Activated CD4-positive, alpha-beta T cell treated with anti-CD3 and anti-CD28 coated beads, Interleukin-2, amount 10 ng/mL, durations not matched to agents 24 days and 14 days (primary cell): Measurements from ENCODE around the gene DENND5B. TPM values are rescaled to one million over a fixed set of nuclear protein-coding genes. Genes with fewer than 3 reads are reported as not detected.

Source experiments
- DNase-seq: peaks from one replicate; pipeline ENCODE4 v3.0.0; 2022
- H3K27ac Mint-ChIP-seq: one replicate; pipeline ENCODE4 v1.8.0; 2022; ENCODE audit warnings: mild to moderate bottlenecking, mixed read lengths
- H3K27me3 Mint-ChIP-seq: one replicate; pipeline ENCODE4 v1.8.0; 2022; ENCODE audit warnings: mixed read lengths
- H3K36me3 Mint-ChIP-seq: one replicate; pipeline ENCODE4 v1.8.0; 2022; ENCODE audit warnings: low read depth, mild to moderate bottlenecking, mixed read lengths
- H3K4me1 Mint-ChIP-seq: one replicate; pipeline ENCODE4 v1.8.0; 2021; ENCODE audit warnings: mixed read lengths
- H3K4me3 Mint-ChIP-seq: one replicate; pipeline ENCODE4 v1.8.0; 2022; ENCODE audit warnings: mild to moderate bottlenecking, moderate library complexity, mixed read lengths
- H3K9me3 Mint-ChIP-seq: one replicate; pipeline ENCODE4 v1.8.0; 2021; ENCODE audit warnings: mixed read lengths
- intact Hi-C: fragments of 100-400 bp; cut with micrococcal nuclease; formaldehyde crosslinking; loops from one replicate; pipeline ENCODE4 v1.15.1; 2023
- total RNA-seq: library from RNA; stranded (reverse); gene quantifications from 2 replicates; pipeline ENCODE4 v1.2.3, GENCODE V29; 2022

DENND5B gene
- total RNA-seq, 1 donor from 2014 or later = not detected

DNA sequence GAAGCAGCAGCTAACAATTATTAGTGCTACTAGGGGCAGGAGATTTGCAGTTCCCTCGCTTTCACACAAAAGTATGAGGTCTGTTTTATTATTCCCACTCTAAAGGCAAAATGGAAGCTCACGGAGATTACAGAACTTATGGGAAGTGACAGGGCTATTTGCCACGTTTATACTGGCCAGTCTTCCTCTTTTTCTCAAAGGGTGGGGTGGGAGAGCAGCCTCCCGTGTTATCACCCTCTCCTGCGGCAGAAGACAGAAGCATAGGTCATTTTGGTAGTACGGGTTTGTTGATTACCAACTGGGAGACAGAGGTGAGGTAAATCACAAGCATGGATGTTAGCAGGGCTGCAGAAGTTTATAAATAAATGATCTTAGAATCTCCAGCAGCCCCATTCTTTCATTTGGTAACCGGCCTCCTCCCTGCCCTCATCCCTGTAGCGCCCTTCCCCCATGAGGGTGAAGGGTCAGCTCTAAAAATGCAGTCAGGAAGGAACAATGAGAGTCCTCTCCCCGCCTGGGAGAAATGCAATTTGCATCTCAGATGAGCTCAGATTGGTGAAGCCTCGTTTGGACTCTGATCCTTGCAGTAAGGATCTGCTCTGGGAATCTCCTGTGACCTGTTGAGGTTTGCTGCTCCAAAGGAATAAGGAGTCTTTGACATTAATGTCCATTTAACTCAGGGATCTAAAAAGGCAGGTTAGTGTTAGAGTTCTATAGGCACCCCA, 220.2 kb downstream of the DENND5B start:
- no peaks in the 10 kb centered on the region for H3K36me3 Mint-ChIP-seq
- H3K4me1 Mint-ChIP-seq = no peaks in the 10 kb centered on the region
- H3K4me3 Mint-ChIP-seq = no peak overlapping the region
- no peak for DNase-seq
- H3K27ac Mint-ChIP-seq = no peak overlapping the region
- no peaks in the 10 kb centered on the region for H3K9me3 Mint-ChIP-seq
- H3K27me3 Mint-ChIP-seq = peaks cover 5% of the 10 kb centered on the region
- intact Hi-C loops = no loop called here

DNA sequence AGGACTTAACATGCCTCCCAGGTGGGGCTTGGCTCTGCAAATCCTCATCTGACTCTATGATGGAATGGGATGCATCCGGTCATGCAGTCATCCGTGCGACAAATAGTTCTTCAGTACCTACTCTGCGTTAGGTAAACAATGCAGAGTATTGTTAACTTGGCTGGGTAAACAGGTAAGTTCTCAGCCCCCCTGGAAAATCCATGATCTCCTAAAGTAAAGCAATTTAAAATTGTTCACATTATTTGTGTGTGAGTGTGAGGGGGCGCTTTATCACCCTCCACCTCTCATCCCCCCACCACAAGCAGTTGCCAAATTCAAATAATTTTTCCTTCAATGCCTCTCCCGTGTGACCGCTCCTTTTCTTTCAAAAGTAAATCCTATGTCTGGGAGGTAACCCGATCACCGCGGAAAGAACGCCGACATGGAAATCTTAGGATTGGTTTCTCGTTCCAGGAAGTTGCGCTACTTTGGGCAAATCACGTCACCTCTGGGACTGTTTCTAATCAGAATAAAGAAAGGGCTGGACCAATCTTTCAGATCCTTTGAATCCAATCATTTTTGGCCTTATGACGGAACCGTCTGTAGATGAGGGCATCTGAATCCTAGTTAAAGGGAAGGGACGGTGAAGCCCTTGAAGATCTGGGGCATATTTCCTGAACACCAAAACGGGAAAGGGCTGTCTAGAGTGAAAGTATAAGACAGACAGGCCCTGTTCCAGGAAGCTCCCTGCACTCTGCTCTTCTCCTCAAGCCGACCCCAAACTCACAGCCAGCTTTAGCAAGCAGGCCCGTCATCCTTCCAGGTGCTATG, 221.0 kb downstream of the DENND5B start:
- peaks cover 5% of the 10 kb centered on the region for H3K27me3 Mint-ChIP-seq
- H3K4me3 Mint-ChIP-seq = no peak overlapping the region
- H3K9me3 Mint-ChIP-seq = no peaks in the 10 kb centered on the region
- intact Hi-C loops = no loop called here
- H3K27ac Mint-ChIP-seq = no peak overlapping the region
- no peaks in the 10 kb centered on the region for H3K36me3 Mint-ChIP-seq
- H3K4me1 Mint-ChIP-seq = no peaks in the 10 kb centered on the region
- DNase-seq = no peak

DNA sequence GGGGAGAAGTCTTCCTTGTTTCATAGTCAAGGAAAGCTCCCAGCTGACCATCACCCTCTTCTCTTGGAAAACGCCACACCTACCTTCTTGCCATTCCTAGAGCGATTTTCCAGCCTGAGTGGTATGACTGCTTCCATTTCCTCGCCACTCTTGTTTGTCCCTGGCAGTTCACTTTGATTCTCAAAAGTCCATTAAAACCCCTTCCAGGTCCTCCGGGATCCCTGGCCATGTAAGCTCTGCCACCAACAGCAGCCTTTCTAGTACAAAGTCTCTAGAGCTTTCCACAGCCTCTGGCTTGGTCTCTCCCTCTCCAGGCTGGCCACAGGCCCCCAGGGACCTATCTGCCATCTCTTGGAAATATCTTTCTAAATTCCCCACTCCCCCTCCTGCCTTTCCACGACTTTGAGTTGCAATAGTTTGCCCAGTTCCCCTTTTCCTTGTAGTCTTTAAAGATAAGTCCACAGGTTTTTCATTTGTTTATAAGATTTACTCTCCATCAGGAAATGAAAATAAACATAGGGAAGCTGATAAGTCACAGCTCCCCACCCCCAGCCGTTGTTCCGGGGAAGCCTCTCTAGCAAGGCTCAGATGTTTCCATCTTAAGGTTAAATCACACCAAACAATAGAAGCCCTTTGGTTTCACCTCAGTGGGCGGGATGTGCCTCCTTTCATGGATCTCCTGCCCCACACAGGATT, 222.1 kb downstream of the DENND5B start:
- H3K4me3 Mint-ChIP-seq = no peak overlapping the region
- no peak overlapping the region for H3K27ac Mint-ChIP-seq
- H3K9me3 Mint-ChIP-seq = no peaks in the 10 kb centered on the region
- no peak for DNase-seq
- H3K27me3 Mint-ChIP-seq = peaks cover 5% of the 10 kb centered on the region
- H3K4me1 Mint-ChIP-seq = peaks cover under 1% of the 10 kb centered on the region
- no peaks in the 10 kb centered on the region for H3K36me3 Mint-ChIP-seq
- intact Hi-C loops = no loop called here

DNA sequence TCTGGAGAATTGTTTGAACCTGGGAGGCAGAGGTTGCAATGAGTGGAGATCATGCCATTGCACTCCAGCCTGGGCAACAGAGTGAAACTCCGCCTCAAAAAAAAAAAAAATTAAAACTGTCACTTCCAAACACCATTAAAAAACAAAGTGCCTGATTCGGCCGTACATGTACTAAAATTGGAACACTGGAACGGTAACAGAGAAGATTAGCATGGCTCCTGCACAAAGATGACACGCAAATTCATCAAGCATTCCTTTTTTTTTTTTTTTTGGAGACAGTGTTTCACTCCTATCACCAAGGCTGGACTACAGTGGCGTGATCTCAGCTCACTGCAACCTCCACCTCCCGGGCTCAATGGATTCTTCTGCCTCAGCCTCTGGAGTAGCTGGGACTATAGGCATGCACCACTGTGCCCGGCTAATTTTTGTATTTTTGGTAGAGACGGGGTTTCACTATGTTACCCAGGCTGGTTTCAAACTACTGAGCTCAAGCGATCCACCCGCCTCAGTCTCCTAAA, 224.8 kb downstream of the DENND5B start:
- Mint-ChIP-seq H3K9me3 (no peaks in the 10 kb centered on the region), H3K4me1 (peaks cover 19% of the 10 kb centered on the region), H3K27me3 (peaks cover 5% of the 10 kb centered on the region), H3K27ac (no peak overlapping the region), H3K36me3 (no peaks in the 10 kb centered on the region), H3K4me3 (no peak overlapping the region)
- intact Hi-C loops = no loop called here
- no peak for DNase-seq

DNA sequence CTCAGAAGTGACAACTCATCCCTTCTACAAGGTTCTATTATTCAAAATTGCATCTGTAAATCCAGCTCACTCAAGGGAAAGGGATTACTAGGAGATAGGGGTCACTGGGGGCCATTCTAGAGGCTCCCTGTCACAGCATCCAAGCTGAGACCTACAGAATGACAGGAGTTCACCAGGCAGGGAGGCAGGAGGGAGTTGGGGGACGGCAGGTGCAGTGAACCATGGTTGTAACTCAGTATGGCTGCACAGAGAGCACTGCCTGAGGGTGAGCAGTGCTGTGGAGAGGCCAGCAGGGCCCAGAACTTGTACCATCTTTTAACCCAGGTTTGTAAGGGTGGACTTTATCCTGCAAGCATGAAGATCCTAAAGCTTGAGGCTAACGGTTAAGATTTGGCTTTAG, 227.1 kb downstream of the DENND5B start:
- Mint-ChIP-seq H3K4me3 (no peak overlapping the region), H3K27ac (peak overlapping the region; percentile 55), H3K27me3 (peaks cover 3% of the 10 kb centered on the region), H3K9me3 (no peaks in the 10 kb centered on the region), H3K36me3 (no peaks in the 10 kb centered on the region), H3K4me1 (peaks cover 19% of the 10 kb centered on the region)
- DNase-seq = no peak
- intact Hi-C loops = loop anchor here (5.0 kb wide), 1 partner anchor 112 kb away; no protein-coding TSS in a partner anchor

DNA sequence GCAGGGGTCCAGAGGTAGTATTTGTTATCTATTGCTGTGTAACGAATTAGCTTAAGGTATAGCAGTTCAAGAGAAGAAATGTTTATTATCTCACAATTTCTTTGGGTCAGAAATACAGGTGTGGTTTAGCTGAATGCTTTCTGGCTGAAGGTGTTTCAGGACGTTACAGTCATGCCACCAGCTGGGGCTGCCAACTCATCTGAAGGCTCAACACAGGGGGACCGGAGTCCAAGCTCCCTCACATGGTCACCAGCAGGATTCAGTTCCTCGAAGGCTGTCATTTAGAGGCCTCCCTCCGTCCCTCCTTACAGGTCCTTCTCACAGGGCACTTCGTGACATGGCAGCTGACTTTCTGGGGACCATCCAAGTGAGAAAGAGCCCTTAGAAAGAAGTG, 227.5 kb downstream of the DENND5B start:
- intact Hi-C loops = loop anchor here (5.0 kb wide), 1 partner anchor 111 kb away; no protein-coding TSS in a partner anchor
- Mint-ChIP-seq H3K27me3 (no peaks in the 10 kb centered on the region), H3K4me1 (peaks cover 19% of the 10 kb centered on the region), H3K9me3 (no peaks in the 10 kb centered on the region), H3K4me3 (peak overlapping the region; percentile 75), H3K36me3 (no peaks in the 10 kb centered on the region), H3K27ac (peak overlapping the region; percentile 94)
- DNase-seq = no peak

DNA sequence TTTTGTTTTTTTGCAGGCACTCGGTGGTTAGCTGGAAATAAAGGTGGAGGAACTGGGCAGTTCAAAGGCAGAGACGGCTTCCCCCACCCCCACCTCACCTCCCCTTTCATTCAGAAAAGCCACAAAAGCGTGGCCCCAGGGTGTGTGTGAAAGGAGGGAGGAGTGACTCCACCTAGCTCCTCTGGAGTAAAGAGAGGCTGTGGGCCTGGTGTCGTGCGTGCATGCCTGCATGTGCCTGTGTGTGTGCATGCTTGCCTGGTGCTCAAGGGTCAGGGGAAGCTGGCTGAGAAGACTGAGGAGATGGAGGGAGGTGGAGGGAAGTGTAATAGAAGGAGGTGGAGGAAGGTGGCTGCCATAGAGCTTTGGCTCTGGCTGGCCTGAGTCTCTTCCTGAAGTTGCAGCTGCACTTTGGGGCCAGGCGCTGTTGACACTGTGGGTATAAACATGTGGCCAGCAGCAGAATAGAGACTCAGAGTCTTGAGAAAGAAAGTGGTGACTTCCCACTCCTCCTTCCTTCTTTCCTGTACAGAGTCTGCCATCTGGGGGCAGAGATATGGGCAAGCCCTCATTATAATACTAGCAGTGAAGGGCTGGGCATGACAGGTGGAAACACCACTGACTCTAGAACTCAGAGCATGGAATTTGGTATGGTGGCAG, 228.0 kb downstream of the DENND5B start:
- Mint-ChIP-seq H3K36me3 (no peaks in the 10 kb centered on the region), H3K27me3 (no peaks in the 10 kb centered on the region), H3K4me1 (peaks cover 19% of the 10 kb centered on the region), H3K9me3 (no peaks in the 10 kb centered on the region), H3K4me3 (peak overlapping the region; percentile 75), H3K27ac (peak overlapping the region; percentile 94)
- intact Hi-C loops = loop anchor here (1.0 to 5.0 kb wide), 2 partner anchors 37 to 111 kb away; partner anchors contain the start of gene SINHCAF
- DNase-seq = peak; percentile 81

DNA sequence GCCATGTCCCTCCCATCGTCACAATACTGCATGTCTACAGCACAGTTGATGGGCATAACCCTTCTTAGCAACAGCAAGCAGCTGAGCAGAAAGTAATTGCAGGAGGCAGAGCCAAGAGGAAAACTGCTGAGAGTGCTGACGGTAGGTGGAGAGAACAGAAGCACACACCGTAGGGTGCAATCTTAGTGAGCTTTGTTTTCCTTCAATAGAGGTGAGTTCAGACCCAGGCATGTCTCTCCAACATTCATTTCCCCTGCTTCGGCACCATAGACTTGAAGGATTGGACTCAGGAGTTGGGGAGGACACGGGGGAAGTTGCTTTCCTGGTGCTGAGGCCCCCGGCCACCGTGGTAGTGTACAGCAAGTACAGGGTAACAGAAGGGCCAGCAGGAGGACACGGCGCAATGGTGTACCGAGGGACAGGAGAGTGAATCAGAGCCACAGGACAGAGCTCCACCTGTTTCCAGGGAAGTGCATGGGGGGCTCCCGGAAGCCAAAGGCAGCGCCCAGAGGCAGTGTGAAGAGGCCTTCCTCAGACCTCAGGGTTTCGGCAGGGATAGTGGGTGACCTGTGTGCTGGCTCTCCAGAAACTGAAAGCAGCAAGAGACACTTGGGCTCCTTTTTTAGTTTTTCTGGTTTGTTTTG, 228.7 kb downstream of the DENND5B start:
- DNase-seq = no peak

DNA sequence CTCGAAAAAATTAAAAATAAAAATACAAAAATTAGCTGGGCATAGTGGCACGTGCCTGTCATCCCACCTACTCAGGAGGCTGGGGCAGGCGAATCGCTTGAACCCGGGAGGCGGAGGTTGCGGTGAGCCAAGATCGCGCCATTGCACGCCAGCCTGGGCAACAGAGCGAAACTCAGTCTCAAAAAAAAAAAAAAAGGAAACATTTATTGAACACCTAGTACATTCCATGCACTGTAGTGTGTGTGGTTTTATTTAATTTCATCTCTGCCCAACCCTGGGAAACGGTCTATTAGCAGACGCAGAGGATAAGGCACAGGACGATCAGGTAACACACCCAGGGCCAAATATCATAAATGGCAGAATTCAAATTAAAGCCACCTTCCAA, 229.2 kb downstream of the DENND5B start:
- Mint-ChIP-seq H3K4me1 (peaks cover 19% of the 10 kb centered on the region), H3K27ac (no peak overlapping the region), H3K27me3 (no peaks in the 10 kb centered on the region), H3K9me3 (no peaks in the 10 kb centered on the region), H3K4me3 (no peak overlapping the region), H3K36me3 (no peaks in the 10 kb centered on the region)
- intact Hi-C loops = loop anchor here (1.0 to 5.0 kb wide), 2 partner anchors 35 to 109 kb away; partner anchors contain the start of gene SINHCAF
- DNase-seq = no peak

More for the DNA sequence above, 228.7 kb downstream of the DENND5B start:
- no peaks in the 10 kb centered on the region for H3K36me3 Mint-ChIP-seq
- H3K27ac Mint-ChIP-seq = peak overlapping the region; percentile 94
- intact Hi-C loops = loop anchor here (1.0 to 5.0 kb wide), 2 partner anchors 36 to 110 kb away; partner anchors contain the start of gene SINHCAF
- no peaks in the 10 kb centered on the region for H3K9me3 Mint-ChIP-seq
- H3K27me3 Mint-ChIP-seq = no peaks in the 10 kb centered on the region
- H3K4me1 Mint-ChIP-seq = peaks cover 19% of the 10 kb centered on the region
- H3K4me3 Mint-ChIP-seq = peak overlapping the region; percentile 75

DNA sequence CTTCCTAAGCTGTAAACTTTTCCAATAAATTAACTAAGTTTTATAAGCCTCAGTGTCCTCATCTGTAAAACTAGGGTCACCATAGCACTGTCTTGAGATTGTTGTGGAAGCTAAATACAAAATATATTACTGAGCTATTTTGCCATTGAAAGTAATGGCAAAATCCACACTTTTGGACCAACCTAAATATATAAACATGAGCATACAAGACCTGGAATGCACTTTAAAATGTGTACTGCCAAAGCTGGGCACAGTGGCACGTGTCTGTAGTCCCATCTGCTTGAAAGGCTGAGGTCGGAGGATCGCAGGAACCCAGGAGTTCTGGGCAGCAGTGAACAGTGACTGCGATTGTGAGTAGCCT, 235.2 kb downstream of the DENND5B start:
- intact Hi-C loops = no loop called here
- Mint-ChIP-seq H3K27me3 (peaks cover 3% of the 10 kb centered on the region), H3K4me3 (no peak overlapping the region), H3K27ac (no peak overlapping the region), H3K36me3 (no peaks in the 10 kb centered on the region), H3K4me1 (no peaks in the 10 kb centered on the region), H3K9me3 (no peaks in the 10 kb centered on the region)
- no peak for DNase-seq

DNA sequence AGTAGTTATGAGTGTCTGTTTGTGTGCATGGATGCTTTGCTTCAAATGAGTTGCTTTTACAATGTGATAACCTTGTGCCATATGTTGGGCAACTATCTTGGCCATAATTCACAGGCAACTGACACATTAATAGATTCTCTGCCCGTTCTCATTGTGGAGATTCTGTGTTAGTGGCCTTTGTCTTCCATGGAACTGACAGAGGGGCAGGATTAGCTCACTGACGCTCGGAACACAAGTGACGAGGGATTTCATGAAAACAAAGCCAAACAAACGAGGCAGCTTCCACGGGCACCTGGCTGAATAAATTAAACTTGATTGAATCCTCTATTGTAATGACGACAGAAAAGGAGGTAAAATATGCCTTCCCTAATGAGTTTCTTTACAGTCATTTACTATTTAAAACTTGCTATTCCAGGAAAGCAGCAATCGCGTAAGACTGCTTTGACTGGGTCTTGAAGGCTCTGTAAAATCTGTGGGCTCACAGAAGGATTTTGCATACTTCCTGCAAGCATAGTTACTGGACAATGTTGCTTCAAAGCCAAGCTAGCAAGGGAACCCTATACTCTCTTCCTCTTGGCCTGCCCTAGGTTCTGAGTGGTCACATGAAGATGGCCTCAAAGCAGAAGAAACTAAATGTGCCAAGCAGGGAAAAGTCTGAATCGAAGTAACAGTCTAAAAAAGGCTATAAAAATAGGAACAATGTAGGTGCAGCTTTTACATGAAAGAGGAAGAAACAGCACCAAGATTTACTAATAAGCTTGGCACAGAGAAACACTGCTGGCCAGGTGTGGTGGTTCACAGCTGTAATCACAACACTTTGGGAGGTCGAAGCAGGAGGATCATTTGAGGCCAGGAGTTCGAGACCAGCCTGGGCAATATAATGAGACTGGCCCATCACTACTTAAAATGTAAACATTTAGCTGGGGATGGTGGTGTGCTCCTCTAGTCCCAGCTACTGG, 236.9 kb downstream of the DENND5B start:
- no peak overlapping the region for H3K4me3 Mint-ChIP-seq

DNA sequence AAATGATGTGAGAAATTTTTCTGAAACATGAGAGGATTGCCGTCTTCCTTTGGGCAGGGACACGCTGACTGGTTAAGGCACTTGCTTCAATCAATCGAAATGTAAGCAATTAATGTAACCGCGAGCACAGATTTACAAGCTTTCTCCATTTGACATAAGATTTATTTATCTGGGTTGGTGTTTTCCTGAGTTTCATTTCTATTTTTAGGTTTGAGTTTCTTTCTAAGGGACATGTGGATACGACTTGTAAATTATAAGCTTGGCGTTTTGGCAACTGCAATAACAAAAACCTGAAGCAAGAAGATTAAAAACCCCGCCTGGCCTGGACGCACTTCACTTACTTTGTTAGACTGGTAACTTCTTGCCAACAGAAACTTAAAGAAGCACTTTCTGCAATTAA, 244.7 kb downstream of the DENND5B start:
- Mint-ChIP-seq H3K9me3 (no peaks in the 10 kb centered on the region), H3K4me1 (no peaks in the 10 kb centered on the region), H3K27me3 (peaks cover 8% of the 10 kb centered on the region), H3K27ac (no peak overlapping the region), H3K36me3 (no peaks in the 10 kb centered on the region), H3K4me3 (no peak overlapping the region)
- DNase-seq = no peak
- intact Hi-C loops = no loop called here

More for the DNA sequence above, 236.9 kb downstream of the DENND5B start:
- H3K36me3 Mint-ChIP-seq = no peaks in the 10 kb centered on the region
- H3K27ac Mint-ChIP-seq = no peak overlapping the region
- intact Hi-C loops = no loop called here
- H3K27me3 Mint-ChIP-seq = peaks cover 11% of the 10 kb centered on the region
- DNase-seq = no peak
- H3K9me3 Mint-ChIP-seq = no peaks in the 10 kb centered on the region
- no peaks in the 10 kb centered on the region for H3K4me1 Mint-ChIP-seq
